ENCODE results near the gene SERINC1. TPM values are rescaled to one million over a fixed set of nuclear protein-coding genes. Genes with fewer than 3 reads are reported as not detected.

The SERINC1 gene
- total and polyA plus RNA-seq, 2 donors (not counting 1 experiment from before 2014, with no cell fraction given), result 306 to 363 TPM

DNA sequence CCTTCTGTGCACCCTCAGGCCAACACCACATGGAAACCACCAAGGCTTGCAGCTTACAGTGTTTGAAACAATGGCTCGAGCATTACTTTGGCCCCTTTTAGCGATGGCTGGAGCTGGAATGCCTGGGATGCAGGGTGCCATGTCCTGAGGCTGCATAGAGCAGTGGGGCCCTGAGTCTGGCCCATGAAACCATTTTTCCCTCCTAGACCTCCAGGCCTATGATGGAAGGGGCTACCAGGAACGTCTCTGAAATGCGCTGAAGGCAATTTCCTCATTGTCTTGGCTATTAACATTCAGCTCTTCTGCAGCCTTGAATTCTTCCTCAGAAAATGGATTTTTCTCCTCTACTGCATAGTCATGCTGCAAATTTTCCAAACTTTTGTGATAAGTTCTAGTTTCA is 29.9 kb upstream of the SERINC1 start:
- no peak for TF ChIP-seq EZH2 (IDR thresholded peaks at IDR 0.05; ENCODE audit: low read length, missing control alignments)
- TF ChIP-seq CTCF (conservative IDR thresholded peaks at IDR 0.05 in 1 of 2, IDR thresholded peaks at IDR 0.05 in 1 of 2; ENCODE audit: low read depth in 1 of 2, low read length in 2 of 2), result no peak
- no peaks in the 10 kb centered on the region for H3K79me2 ChIP-seq (ENCODE audit: control insufficient read depth, insufficient read depth, low read length)

GRCh38 chr6:122495612-122496011 is 24.0 kb upstream of the SERINC1 start:
- Histone ChIP-seq H3K9ac (ENCODE audit: insufficient read depth, low read length) (no peak overlapping the region), H3K4me2 (ENCODE audit: extremely low read depth, insufficient read depth, low read length) (no peak overlapping the region), H3K9me3 (ENCODE audit: control insufficient read depth, insufficient read depth, low read depth, low read length) (no peaks in the 10 kb centered on the region), H3K36me3 (ENCODE audit: control insufficient read depth, insufficient read depth, low read length) (no peaks in the 10 kb centered on the region), H2AFZ (ENCODE audit: low read length) (no peak overlapping the region), H3K79me2 (ENCODE audit: control insufficient read depth, insufficient read depth, low read length) (no peaks in the 10 kb centered on the region), H4K20me1 (ENCODE audit: control insufficient read depth, extremely low read depth, insufficient read depth, low read length) (no peaks in the 10 kb centered on the region), H3K4me1 (ENCODE audit: control insufficient read depth, extremely low read depth, insufficient read depth, low read length) (no peaks in the 10 kb centered on the region), H3K4me3 (replicated peaks in 1 of 4; ENCODE audit: control extremely low read depth in 1 of 4, insufficient read depth in 1 of 4, low read depth in 3 of 4, low read length in 4 of 4) (no peak overlapping the region), H3K27me3 (ENCODE audit: control insufficient read depth, insufficient read depth, low read length) (no peaks in the 10 kb centered on the region), H3K27ac (ENCODE audit: insufficient read depth, low read length) (no peak overlapping the region)
- DNase-seq (ENCODE audit: low read depth in 2 of 2), result no peak
- no peak for TF ChIP-seq CTCF (conservative IDR thresholded peaks at IDR 0.05 in 1 of 2, IDR thresholded peaks at IDR 0.05 in 1 of 2; ENCODE audit: low read depth in 1 of 2, low read length in 2 of 2)
- TF ChIP-seq EZH2 (IDR thresholded peaks at IDR 0.05; ENCODE audit: low read length, missing control alignments), result no peak

More for the DNA sequence above, 29.9 kb upstream of the SERINC1 start:
- Histone ChIP-seq H3K9ac (ENCODE audit: insufficient read depth, low read length) (no peak overlapping the region), H3K4me3 (replicated peaks in 1 of 4; ENCODE audit: control extremely low read depth in 1 of 4, insufficient read depth in 1 of 4, low read depth in 3 of 4, low read length in 4 of 4) (no peak overlapping the region), H3K9me3 (ENCODE audit: control insufficient read depth, insufficient read depth, low read depth, low read length) (no peaks in the 10 kb centered on the region), H3K27me3 (ENCODE audit: control insufficient read depth, insufficient read depth, low read length) (no peaks in the 10 kb centered on the region), H3K4me1 (ENCODE audit: control insufficient read depth, extremely low read depth, insufficient read depth, low read length) (no peaks in the 10 kb centered on the region), H4K20me1 (ENCODE audit: control insufficient read depth, extremely low read depth, insufficient read depth, low read length) (no peaks in the 10 kb centered on the region), H3K4me2 (ENCODE audit: extremely low read depth, insufficient read depth, low read length) (no peak overlapping the region), H3K36me3 (ENCODE audit: control insufficient read depth, insufficient read depth, low read length) (no peaks in the 10 kb centered on the region), H3K27ac (ENCODE audit: insufficient read depth, low read length) (no peak overlapping the region), H2AFZ (ENCODE audit: low read length) (no peak overlapping the region)
- no peak for DNase-seq (ENCODE audit: low read depth in 2 of 2)

- DNase-seq (ENCODE audit: low read depth in 2 of 2), result no peak
- H3K4me2 ChIP-seq (ENCODE audit: extremely low read depth, insufficient read depth, low read length), result no peak overlapping the region
These were observed 23.2 kb upstream of the SERINC1 start for GRCh38 chr6:122494665-122495272.

More at GRCh38 chr6:122494665-122495272, 23.2 kb upstream of the SERINC1 start:
- no peaks in the 10 kb centered on the region for H3K27me3 ChIP-seq (ENCODE audit: control insufficient read depth, insufficient read depth, low read length)
- H3K79me2 ChIP-seq (ENCODE audit: control insufficient read depth, insufficient read depth, low read length), result no peaks in the 10 kb centered on the region
- H3K4me1 ChIP-seq (ENCODE audit: control insufficient read depth, extremely low read depth, insufficient read depth, low read length), result no peaks in the 10 kb centered on the region
- H3K9me3 ChIP-seq (ENCODE audit: control insufficient read depth, insufficient read depth, low read depth, low read length), result no peaks in the 10 kb centered on the region
- H3K4me3 ChIP-seq (replicated peaks in 1 of 4; ENCODE audit: control extremely low read depth in 1 of 4, insufficient read depth in 1 of 4, low read depth in 3 of 4, low read length in 4 of 4), result no peak overlapping the region
- no peak overlapping the region for H2AFZ ChIP-seq (ENCODE audit: low read length)
- no peaks in the 10 kb centered on the region for H3K36me3 ChIP-seq (ENCODE audit: control insufficient read depth, insufficient read depth, low read length)
- H4K20me1 ChIP-seq (ENCODE audit: control insufficient read depth, extremely low read depth, insufficient read depth, low read length), result no peaks in the 10 kb centered on the region
- no peak for TF ChIP-seq EZH2 (IDR thresholded peaks at IDR 0.05; ENCODE audit: low read length, missing control alignments)
- no peak for TF ChIP-seq CTCF (conservative IDR thresholded peaks at IDR 0.05 in 1 of 2, IDR thresholded peaks at IDR 0.05 in 1 of 2; ENCODE audit: low read depth in 1 of 2, low read length in 2 of 2)
- no peak overlapping the region for H3K9ac ChIP-seq (ENCODE audit: insufficient read depth, low read length)
- H3K27ac ChIP-seq (ENCODE audit: insufficient read depth, low read length), result no peak overlapping the region
